ENCODE measurements around the gene SERPINI2.
"Not testable (repeated sequence)": the region's sequence is repeated elsewhere in the genome, so short reads cannot be mapped to it uniquely, and the experiment has no call there.

Gene SERPINI2

GRCh38 chr3:167450195-167450594 is 23.6 kb downstream of the SERPINI2 start:
- DNase-seq = no peak

GRCh38 chr3:167445491-167445890 is 28.4 kb downstream of the SERPINI2 start:
- DNase-seq = no peak

GRCh38 chr3:167441256-167441655 is 32.6 kb downstream of the SERPINI2 start:
- DNase-seq = no peak

GRCh38 chr3:167437428-167438139 is 36.3 kb downstream of the SERPINI2 start:
- no peak for DNase-seq

- DNase-seq = not testable (repeated sequence)
Measured at GRCh38 chr3:167426962-167427361, 46.9 kb downstream of the SERPINI2 start.

- not testable (repeated sequence) for DNase-seq
Measured at GRCh38 chr3:167422396-167422795, 51.4 kb downstream of the SERPINI2 start.

GRCh38 chr3:167409611-167410010 is 64.2 kb downstream of the SERPINI2 start:
- no peak for DNase-seq

GRCh38 chr3:167406876-167407492 is 66.9 kb downstream of the SERPINI2 start:
- no peak for DNase-seq

GRCh38 chr3:167397826-167398225 is 76.0 kb downstream of the SERPINI2 start:
- no peak for DNase-seq

GRCh38 chr3:167396075-167396474 is 77.8 kb downstream of the SERPINI2 start:
- DNase-seq = no peak

GRCh38 chr3:167394003-167394402 is 79.8 kb downstream of the SERPINI2 start:
- no peak for DNase-seq

Data from cortex of kidney (tissue), 1 donor.